Myometrial cell (primary cell): ENCODE results near the gene CPZ. TPM values are rescaled to one million over a fixed set of nuclear protein-coding genes. Genes with fewer than 3 reads are reported as not detected.

Experiments used
- total RNA-seq: library from RNA; depleted of rRNA; stranded (reverse); fragments of >200 nt; gene quantifications from 2 replicates; pipeline ENCODE4 v1.2.3, GENCODE V29; 2015

Gene CPZ
- 2.9 and 3.5 TPM in 2 replicates for total RNA-seq

DNA sequence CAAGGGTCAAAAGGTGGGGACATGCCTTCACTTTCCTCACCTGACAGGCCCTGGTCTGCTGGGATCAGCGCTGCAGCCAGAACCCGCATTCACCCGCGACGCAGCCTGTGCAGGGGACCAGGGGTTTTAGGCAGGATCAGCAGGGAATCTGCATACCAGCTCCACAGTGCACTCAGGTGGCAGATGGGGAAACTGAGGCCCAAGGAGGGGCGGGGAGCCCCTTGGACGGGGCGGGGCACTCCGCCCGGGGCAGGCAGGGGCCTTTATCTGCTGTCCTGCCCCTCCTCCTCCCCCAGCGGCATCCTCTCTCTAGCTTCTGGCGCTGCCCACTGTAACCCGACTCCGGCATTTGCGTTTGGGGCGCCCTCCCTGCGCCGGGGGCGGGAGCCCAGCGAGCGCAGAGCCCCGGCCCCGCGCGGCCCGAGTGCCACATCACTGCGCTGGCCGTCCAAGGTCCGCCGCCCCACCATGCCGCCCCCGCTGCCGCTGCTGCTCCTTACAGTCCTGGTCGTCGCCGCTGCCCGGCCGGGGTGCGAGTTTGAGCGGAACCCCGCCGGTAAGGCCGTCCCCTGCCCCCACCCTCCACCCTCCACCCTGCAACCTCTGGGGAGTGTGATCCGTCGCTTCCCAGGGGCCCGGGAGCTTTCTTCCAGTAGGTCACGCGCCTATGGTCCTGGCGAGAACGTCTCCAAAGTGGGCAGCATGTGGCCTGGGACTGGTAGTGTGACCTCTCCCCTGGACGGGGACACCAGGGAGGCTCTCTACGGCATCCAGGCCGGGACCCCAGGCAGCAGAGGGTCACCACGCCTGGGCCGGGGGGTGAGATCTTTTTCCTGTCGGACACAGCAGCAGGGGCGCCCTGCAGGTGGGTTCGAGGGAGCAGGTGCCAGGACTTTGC lies at the start of gene CPZ:
Gene CPZ, plus strand, starts transcription at position 400 of the 898 bp plus-strand sequence. Its CDS starts 69 bp downstream, at position 469.

DNA sequence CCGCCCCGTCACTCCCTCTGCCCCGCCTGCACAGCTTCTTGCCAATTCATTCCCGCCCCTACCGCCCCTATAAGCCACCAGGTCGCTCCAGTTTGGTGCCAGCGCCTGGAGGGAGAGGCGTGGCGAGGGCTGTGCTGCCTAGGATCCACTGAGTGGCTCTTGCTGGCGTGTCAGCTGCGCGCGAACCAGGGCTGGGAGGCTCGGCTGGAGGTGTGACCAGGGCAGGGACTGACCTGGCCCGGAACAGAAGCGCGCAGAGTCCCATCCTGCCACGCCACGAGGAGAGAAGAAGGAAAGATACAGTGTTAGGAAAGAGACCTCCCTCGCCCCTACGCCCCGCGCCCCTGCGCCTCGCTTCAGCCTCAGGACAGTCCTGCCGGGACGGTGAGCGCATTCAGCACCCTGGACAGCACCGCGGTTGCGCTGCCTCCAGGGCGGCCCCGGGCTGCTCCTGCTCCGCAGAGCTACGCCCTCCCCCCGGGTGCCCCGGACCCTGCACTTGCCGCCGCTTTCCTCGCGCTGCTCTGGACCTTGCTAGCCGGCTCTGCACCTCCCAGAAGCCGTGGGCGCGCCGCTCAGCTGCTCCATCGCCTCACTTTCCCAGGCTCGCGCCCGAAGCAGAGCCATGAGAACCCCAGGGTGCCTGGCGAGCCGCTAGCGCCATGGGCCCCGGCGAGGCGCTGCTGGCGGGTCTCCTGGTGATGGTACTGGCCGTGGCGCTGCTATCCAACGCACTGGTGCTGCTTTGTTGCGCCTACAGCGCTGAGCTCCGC lies 12.1 kb upstream of the CPZ start, which contains the start of gene GPR78:
Gene GPR78, plus strand, starts transcription at position 72 of the 773 bp plus-strand sequence. Its CDS starts 591 bp downstream, at position 663.

Other genes starting within 250 kb of the CPZ start
- 36.2 and 45.6 TPM in 2 replicates for gene ACOX3, start 152.0 kb upstream of the CPZ start, total RNA-seq
- 11.5 and 25.1 TPM in 2 replicates for gene TRMT44, start 152.0 kb upstream of the CPZ start, total RNA-seq
- under 0.01 TPM in 1 of 2 replicates, not detected in the other for gene GPR78, start 12.4 kb upstream of the CPZ start, total RNA-seq